ENCODE measurements around the gene FIG4.

- TF ChIP-seq, protein P1, sequence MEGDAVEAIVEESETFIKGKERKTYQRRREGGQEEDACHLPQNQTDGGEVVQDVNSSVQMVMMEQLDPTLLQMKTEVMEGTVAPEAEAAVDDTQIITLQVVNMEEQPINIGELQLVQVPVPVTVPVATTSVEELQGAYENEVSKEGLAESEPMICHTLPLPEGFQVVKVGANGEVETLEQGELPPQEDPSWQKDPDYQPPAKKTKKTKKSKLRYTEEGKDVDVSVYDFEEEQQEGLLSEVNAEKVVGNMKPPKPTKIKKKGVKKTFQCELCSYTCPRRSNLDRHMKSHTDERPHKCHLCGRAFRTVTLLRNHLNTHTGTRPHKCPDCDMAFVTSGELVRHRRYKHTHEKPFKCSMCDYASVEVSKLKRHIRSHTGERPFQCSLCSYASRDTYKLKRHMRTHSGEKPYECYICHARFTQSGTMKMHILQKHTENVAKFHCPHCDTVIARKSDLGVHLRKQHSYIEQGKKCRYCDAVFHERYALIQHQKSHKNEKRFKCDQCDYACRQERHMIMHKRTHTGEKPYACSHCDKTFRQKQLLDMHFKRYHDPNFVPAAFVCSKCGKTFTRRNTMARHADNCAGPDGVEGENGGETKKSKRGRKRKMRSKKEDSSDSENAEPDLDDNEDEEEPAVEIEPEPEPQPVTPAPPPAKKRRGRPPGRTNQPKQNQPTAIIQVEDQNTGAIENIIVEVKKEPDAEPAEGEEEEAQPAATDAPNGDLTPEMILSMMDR (IDR thresholded peaks at IDR 0.05) = no peak
- no peak for TF ChIP-seq POLR2A (IDR thresholded peaks at IDR 0.05)
Observed at GRCh38 chr6:109834595-109835437, 143.7 kb downstream of the FIG4 start.
